ENCODE results near the gene DNAH12. TPM values are rescaled to one million over a fixed set of nuclear protein-coding genes. Genes with fewer than 3 reads are reported as not detected.

Gene DNAH12
- total and polyA plus RNA-seq, 2 of the 13 experiments (the other 11 are each of a cell fraction or from before 2014, with no cell fraction given) = 0.11 TPM

GRCh38 chr3:57555738-57556458 is 11.8 kb upstream of the DNAH12 start, which contains the start of gene PDE12 (continued):
- no peak for TF ChIP-seq ZNF512 (CRISPR knock-in tag; IDR thresholded peaks at IDR 0.05)
- TF ChIP-seq CCAR2 (optimal IDR thresholded peaks at IDR 0.05; ENCODE audit: low read depth, low read length) = no peak
- TF ChIP-seq YY1 (IDR thresholded peaks at IDR 0.05; ENCODE audit: insufficient read depth, insufficient replicate concordance, low read depth, low read length) = peak; percentile 45
- no peak; the same call in 1 of the 2 replicates for TF ChIP-seq NR0B2 (CRISPR knock-in tag; IDR thresholded peaks at IDR 0.05)
- TF ChIP-seq ZNF644 (CRISPR knock-in tag; IDR thresholded peaks at IDR 0.05; ENCODE audit: low read depth) = 0 out of 2 replicates have a peak, but pooled peaks have one; percentile 10
- TF ChIP-seq ZNF138 (CRISPR knock-in tag; IDR thresholded peaks at IDR 0.05; ENCODE audit: low read depth) = peak; percentile 83
- TF ChIP-seq MTA3 (CRISPR knock-in tag; IDR thresholded peaks at IDR 0.05) = no peak
- peak; percentile 96; the same call in 1 of the 2 replicates for TF ChIP-seq ZNF510 (CRISPR knock-in tag; IDR thresholded peaks at IDR 0.05; ENCODE audit: low read depth)
- no peak; the same call in 1 of the 2 replicates for TF ChIP-seq ARHGAP35 (CRISPR knock-in tag; IDR thresholded peaks at IDR 0.05; ENCODE audit: borderline replicate concordance)
- peak; percentile 97 for TF ChIP-seq TFE3 (CRISPR knock-in tag; IDR thresholded peaks at IDR 0.05)
- no peak; the same call in 1 of the 2 replicates for TF ChIP-seq ZBTB20 (CRISPR knock-in tag; IDR thresholded peaks at IDR 0.05; ENCODE audit: borderline replicate concordance, low read depth)
- TF ChIP-seq ESRRA (CRISPR knock-in tag; IDR thresholded peaks at IDR 0.05; ENCODE audit: low read depth) = peak; percentile 60
- no peak for TF ChIP-seq SKIL (CRISPR knock-in tag; IDR thresholded peaks at IDR 0.05; ENCODE audit: borderline replicate concordance)
- TF ChIP-seq PCBP1 (IDR thresholded peaks at IDR 0.05; ENCODE audit: borderline replicate concordance, low read depth, low read length) = no peak
- peak; percentile 57; the same call in 1 of the 2 replicates for TF ChIP-seq ZNF280B (CRISPR knock-in tag; IDR thresholded peaks at IDR 0.05; ENCODE audit: borderline replicate concordance)
- TF ChIP-seq ZNF556 (CRISPR knock-in tag; IDR thresholded peaks at IDR 0.05; ENCODE audit: borderline replicate concordance) = peak; percentile 70; the same call in 1 of the 2 replicates
- TF ChIP-seq HES4 (CRISPR knock-in tag; IDR thresholded peaks at IDR 0.05; ENCODE audit: borderline replicate concordance) = peak; percentile 70
- TF ChIP-seq TAF15 (IDR thresholded peaks at IDR 0.05; ENCODE audit: low read depth, low read length, poor library complexity, severe bottlenecking) = no peak
- TF ChIP-seq ZNF383 (CRISPR knock-in tag; IDR thresholded peaks at IDR 0.05; ENCODE audit: borderline replicate concordance) = 0 out of 2 replicates have a peak, but pooled peaks have one; percentile 39
- no peak for TF ChIP-seq ETV6 (CRISPR knock-in tag; conservative IDR thresholded peaks at IDR 0.05)
- no peak for TF ChIP-seq ZNF530 (CRISPR knock-in tag; IDR thresholded peaks at IDR 0.05; ENCODE audit: low read depth)

Data from HepG2 (cell line).